H1 (cell line): ENCODE measurements around the gene CCDC91.

Experiments used
- ATF2 ChIP-seq: IDR thresholded peaks from 2 replicates; pipeline ENCODE4 v1.6.1; 2012; ENCODE audit warnings: low read length, inconsistent platforms
- CREB1 ChIP-seq: IDR thresholded peaks from 2 replicates; pipeline ENCODE4 v1.6.1; 2012; ENCODE audit warnings: inconsistent platforms
- CTCF ChIP-seq, 3 experiments: IDR thresholded peaks; 1 replicate in 2 of 3; 2 replicates in 1 of 3; pipeline versions ENCODE4 v1.5.1 to v1.6.1; 2011; ENCODE audit warnings: low read length in 3 of 3, mild to moderate bottlenecking in 3 of 3, inconsistent platforms in 2 of 3, low read depth in 1 of 3, moderate library complexity in 1 of 3; ENCODE audit not compliant: insufficient read depth in 1 of 3; ENCODE audit errors: control extremely low read depth in 1 of 3
- EZH2 ChIP-seq: fragments of 200-600 bp; sonication (generic); IDR thresholded peaks from 2 replicates; pipeline ENCODE4 v1.7.1; 2012; ENCODE audit warnings: low read depth, mild to moderate bottlenecking, moderate library complexity, low read length, inconsistent platforms; ENCODE audit not compliant: severe bottlenecking
- FOSL1 ChIP-seq: IDR thresholded peaks from 2 replicates; pipeline ENCODE4 v1.6.1; 2011; ENCODE audit warnings: mild to moderate bottlenecking, low read depth, low read length, moderate library complexity; ENCODE audit not compliant: insufficient read depth
- POLR2AphosphoS5 ChIP-seq: IDR thresholded peaks from 2 replicates; pipeline ENCODE4 v1.6.1; 2011; ENCODE audit warnings: low read depth, low read length
- SAP30 ChIP-seq: fragments of 300-600 bp; sonication (generic); IDR thresholded peaks from 2 replicates; pipeline ENCODE4 v1.7.1; 2012; ENCODE audit warnings: low read length, moderate library complexity, mild to moderate bottlenecking, inconsistent platforms; ENCODE audit not compliant: insufficient read depth, insufficient replicate concordance
- SUZ12 ChIP-seq: fragments of 200-600 bp; sonication (generic); IDR thresholded peaks from 2 replicates; pipeline ENCODE4 v1.6.1; 2012; ENCODE audit warnings: mild to moderate bottlenecking, inconsistent platforms, low read length, moderate library complexity, mixed read lengths

- TF ChIP-seq ATF2 = no peak
- TF ChIP-seq CTCF (IDR thresholded peaks at IDR 0.05; ENCODE audit: control extremely low read depth in 1 of 3, insufficient read depth in 1 of 3, low read depth in 1 of 3, low read length in 3 of 3) = no peak
- no peak for TF ChIP-seq EZH2
- no peak for TF ChIP-seq POLR2AphosphoS5
- no peak for TF ChIP-seq SAP30
- TF ChIP-seq CREB1 = no peak
- TF ChIP-seq SUZ12 = no peak
- no peak for TF ChIP-seq FOSL1
Observed at GRCh38 chr12:28232211-28232928, 42.1 kb downstream of the CCDC91 start.
